Muscle layer of duodenum (tissue), 2 donors: ENCODE data around the gene MROH2A.

Source experiments
- H3K27ac ChIP-seq: one replicate; pipeline ENCODE4 v1.7.0; 2013; ENCODE audit warnings: mild to moderate bottlenecking, low read length
- H3K27me3 ChIP-seq: one replicate; pipeline ENCODE4 v1.7.0; 2013; ENCODE audit warnings: low read depth, mild to moderate bottlenecking, control low read depth, low read length
- H3K36me3 ChIP-seq, 2 donors: one replicate each; pipeline ENCODE4 v1.7.0; 2013; ENCODE audit warnings: low read length in 2 of 2, control low read depth in 1 of 2, mild to moderate bottlenecking in 1 of 2; ENCODE audit not compliant: insufficient read depth in 2 of 2, control insufficient read depth in 1 of 2
- H3K4me1 ChIP-seq, 2 donors: one replicate each; pipeline ENCODE4 v1.7.0; 2013; ENCODE audit warnings: low read length in 2 of 2, mild to moderate bottlenecking in 2 of 2, control low read depth in 1 of 2, moderate library complexity in 1 of 2; ENCODE audit not compliant: insufficient read depth in 2 of 2, control insufficient read depth in 1 of 2
- H3K4me3 ChIP-seq, 2 donors: one replicate each; pipeline ENCODE4 v1.7.0; 2013; ENCODE audit warnings: low read length in 2 of 2, low read depth in 1 of 2, mild to moderate bottlenecking in 1 of 2
- H3K9me3 ChIP-seq, 2 donors: one replicate each; pipeline ENCODE4 v1.7.0; 2013; ENCODE audit warnings: low read length in 2 of 2, control low read depth in 1 of 2, mild to moderate bottlenecking in 1 of 2; ENCODE audit not compliant: control insufficient read depth in 1 of 2
- donor health status: healthy.

MROH2A gene

DNA sequence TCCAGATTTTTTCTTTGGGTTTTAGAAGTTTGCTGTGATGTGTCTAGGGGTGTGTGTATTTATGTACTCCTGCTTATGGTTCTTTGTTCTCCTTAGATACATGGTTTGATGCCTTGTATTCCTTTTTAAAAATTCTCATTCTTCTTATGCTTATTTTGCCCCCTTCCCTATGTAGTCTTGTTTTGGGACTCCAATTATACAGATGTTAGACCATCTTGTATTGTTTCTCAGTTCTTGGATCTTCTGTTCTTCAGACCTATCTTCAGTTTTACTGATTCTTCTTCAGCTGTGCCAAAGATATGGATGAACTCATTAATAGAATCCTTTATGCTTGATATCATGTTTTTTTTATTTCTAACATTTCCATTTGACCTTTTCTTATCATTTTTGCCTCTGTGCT, 104.2 kb downstream of the MROH2A start:
- H3K27me3 ChIP-seq = no peaks in the 10 kb centered on the region
- no peak overlapping the region for H3K4me3 ChIP-seq
- no peaks in the 10 kb centered on the region for H3K4me1 ChIP-seq
- H3K9me3 ChIP-seq = peaks cover 4 to 18% of the 10 kb centered on the region in 2 donors
- H3K36me3 ChIP-seq = no peaks in the 10 kb centered on the region
- H3K27ac ChIP-seq = no peak overlapping the region
